ENCODE measurements around the gene CCDC192.

DNA sequence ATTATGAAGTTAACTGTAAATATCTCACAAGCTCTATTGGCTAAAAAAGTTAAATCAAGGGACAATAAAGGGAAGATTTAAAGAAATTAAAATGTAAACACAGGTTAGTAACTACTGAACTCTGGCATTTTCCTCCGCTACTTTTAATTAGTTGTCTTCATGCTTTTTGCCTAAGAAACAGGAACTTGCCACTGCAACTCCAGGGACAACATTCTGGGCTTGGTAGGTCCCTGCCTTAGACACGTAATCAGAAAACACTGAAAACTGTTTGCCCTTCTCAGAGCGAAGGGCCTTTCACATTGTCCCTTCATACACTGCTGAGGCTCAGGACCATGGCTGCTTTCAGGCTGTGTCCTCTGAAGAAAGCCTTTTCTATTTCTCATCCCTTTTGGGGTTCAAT is 118.7 kb downstream of the CCDC192 start:
- TF ChIP-seq, protein P1, sequence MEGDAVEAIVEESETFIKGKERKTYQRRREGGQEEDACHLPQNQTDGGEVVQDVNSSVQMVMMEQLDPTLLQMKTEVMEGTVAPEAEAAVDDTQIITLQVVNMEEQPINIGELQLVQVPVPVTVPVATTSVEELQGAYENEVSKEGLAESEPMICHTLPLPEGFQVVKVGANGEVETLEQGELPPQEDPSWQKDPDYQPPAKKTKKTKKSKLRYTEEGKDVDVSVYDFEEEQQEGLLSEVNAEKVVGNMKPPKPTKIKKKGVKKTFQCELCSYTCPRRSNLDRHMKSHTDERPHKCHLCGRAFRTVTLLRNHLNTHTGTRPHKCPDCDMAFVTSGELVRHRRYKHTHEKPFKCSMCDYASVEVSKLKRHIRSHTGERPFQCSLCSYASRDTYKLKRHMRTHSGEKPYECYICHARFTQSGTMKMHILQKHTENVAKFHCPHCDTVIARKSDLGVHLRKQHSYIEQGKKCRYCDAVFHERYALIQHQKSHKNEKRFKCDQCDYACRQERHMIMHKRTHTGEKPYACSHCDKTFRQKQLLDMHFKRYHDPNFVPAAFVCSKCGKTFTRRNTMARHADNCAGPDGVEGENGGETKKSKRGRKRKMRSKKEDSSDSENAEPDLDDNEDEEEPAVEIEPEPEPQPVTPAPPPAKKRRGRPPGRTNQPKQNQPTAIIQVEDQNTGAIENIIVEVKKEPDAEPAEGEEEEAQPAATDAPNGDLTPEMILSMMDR (IDR thresholded peaks at IDR 0.05) = no peak
- TF ChIP-seq POLR2A (IDR thresholded peaks at IDR 0.05) = no peak
